ENCODE results near the gene CSAD. TPM values are rescaled to one million over a fixed set of nuclear protein-coding genes. Genes with fewer than 3 reads are reported as not detected.

CSAD gene
- polyA plus RNA-seq, 1 experiment: 30.7 TPM

- ChIA-PET CTCF (interaction anchor here (0.6 to 7.4 kb wide), 34 partner anchors 8 to 186 kb away, joined by 3 to 69 read pairs (median 6); partner anchors contain the start of genes AAAS, CSAD, ESPL1 and PFDN5), POLR2A (no interaction called here)
- no peak overlapping the region for H3K4me3 ChIP-seq (ENCODE audit: low read depth, low read length)
- H3K36me3 ChIP-seq (ENCODE audit: control insufficient read depth, insufficient read depth, low read length): no peaks in the 10 kb centered on the region
- TF ChIP-seq, protein P1, sequence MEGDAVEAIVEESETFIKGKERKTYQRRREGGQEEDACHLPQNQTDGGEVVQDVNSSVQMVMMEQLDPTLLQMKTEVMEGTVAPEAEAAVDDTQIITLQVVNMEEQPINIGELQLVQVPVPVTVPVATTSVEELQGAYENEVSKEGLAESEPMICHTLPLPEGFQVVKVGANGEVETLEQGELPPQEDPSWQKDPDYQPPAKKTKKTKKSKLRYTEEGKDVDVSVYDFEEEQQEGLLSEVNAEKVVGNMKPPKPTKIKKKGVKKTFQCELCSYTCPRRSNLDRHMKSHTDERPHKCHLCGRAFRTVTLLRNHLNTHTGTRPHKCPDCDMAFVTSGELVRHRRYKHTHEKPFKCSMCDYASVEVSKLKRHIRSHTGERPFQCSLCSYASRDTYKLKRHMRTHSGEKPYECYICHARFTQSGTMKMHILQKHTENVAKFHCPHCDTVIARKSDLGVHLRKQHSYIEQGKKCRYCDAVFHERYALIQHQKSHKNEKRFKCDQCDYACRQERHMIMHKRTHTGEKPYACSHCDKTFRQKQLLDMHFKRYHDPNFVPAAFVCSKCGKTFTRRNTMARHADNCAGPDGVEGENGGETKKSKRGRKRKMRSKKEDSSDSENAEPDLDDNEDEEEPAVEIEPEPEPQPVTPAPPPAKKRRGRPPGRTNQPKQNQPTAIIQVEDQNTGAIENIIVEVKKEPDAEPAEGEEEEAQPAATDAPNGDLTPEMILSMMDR (IDR thresholded peaks at IDR 0.05; ENCODE audit: insufficient read depth, low read depth, low read length): peak; percentile 100
- H3K27me3 ChIP-seq (ENCODE audit: control insufficient read depth, insufficient read depth, low read length): no peaks in the 10 kb centered on the region
- DNase-seq (ENCODE audit: low read depth): no peak
Observed at GRCh38 chr12:53159195-53159839, 21.4 kb downstream of the CSAD start.

DNA sequence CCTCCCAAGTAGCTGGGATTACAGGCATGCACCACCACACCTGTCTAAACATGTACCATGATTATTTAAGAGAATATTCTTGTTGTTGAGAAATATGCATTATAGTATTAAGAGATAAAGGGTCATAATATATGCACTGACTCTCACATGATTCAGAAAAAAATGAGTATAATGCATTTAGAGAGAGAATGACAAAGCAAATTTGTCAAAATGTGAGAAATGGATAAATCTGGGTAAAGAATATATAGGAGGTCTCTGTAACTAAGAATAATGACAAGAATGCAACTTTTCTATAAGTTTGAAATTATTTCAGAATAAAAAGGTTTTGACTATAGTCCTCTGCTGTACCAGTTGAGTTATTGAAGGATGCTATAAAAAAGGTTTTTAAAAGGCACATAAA lies 28.3 kb downstream of the CSAD start:
- Histone ChIP-seq H3K36me3 (ENCODE audit: control insufficient read depth, insufficient read depth, low read length) (no peaks in the 10 kb centered on the region), H3K27me3 (ENCODE audit: control insufficient read depth, insufficient read depth, low read length) (no peaks in the 10 kb centered on the region), H3K4me3 (ENCODE audit: low read depth, low read length) (no peak overlapping the region)
- POLR2A ChIA-PET: no interaction called here
- CTCF ChIA-PET: no interaction called here
- no peak for DNase-seq (ENCODE audit: low read depth)
- TF ChIP-seq, protein P1 (IDR thresholded peaks at IDR 0.05; ENCODE audit: insufficient read depth, low read depth, low read length): no peak

DNA sequence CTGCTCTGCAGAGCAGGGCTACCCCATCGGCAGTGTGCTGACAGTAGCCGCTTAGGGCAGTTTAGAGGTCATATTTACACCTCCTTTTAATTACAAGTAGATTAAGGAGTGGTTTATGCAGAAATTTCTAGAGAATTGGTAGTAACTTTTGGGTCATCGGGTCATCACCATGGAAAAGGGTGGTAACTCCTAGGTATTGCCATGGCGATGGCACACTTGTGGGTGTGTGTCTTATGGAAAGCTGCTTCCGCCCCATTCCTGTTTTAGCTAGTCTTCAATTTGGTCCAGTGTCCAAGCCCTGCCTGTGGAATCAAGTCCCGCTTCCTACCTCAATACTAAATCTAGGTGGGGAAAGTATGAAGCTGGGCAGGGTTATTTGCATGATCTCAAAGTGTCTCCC lies 29.7 kb downstream of the CSAD start:
- no peak for DNase-seq (ENCODE audit: low read depth)
- Histone ChIP-seq H3K27me3 (ENCODE audit: control insufficient read depth, insufficient read depth, low read length) (no peaks in the 10 kb centered on the region), H3K4me3 (ENCODE audit: low read depth, low read length) (no peak overlapping the region), H3K36me3 (ENCODE audit: control insufficient read depth, insufficient read depth, low read length) (no peaks in the 10 kb centered on the region)
- CTCF ChIA-PET: interaction anchor here (1.5 kb wide), 1 partner anchor 8 kb away, joined by 8 read pairs; no protein-coding TSS in a partner anchor
- TF ChIP-seq, protein P1 (IDR thresholded peaks at IDR 0.05; ENCODE audit: insufficient read depth, low read depth, low read length): no peak
- POLR2A ChIA-PET: no interaction called here

DNA sequence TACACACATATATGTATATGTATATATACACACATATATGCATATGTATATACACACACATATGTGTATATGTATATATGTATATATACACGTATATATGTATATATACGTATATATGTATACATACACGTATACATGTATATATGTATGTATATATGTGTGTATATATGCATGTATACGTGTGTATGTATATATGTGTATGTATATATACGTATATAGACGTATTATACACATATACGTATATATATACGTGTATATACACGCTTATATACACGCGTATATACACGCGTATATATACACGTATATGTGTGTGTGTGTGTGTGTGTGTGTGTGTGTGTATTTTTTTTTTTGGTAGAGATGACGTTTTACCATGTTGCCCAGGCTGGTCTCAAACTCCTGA lies 33.1 kb downstream of the CSAD start:
- no peaks in the 10 kb centered on the region for H3K36me3 ChIP-seq (ENCODE audit: control insufficient read depth, insufficient read depth, low read length)
- ChIA-PET CTCF (no interaction called here), POLR2A (no interaction called here)
- H3K4me3 ChIP-seq (ENCODE audit: low read depth, low read length): no peak overlapping the region
- no peaks in the 10 kb centered on the region for H3K27me3 ChIP-seq (ENCODE audit: control insufficient read depth, insufficient read depth, low read length)
- TF ChIP-seq, protein P1 (IDR thresholded peaks at IDR 0.05; ENCODE audit: insufficient read depth, low read depth, low read length): no peak
- DNase-seq (ENCODE audit: low read depth): no peak

DNA sequence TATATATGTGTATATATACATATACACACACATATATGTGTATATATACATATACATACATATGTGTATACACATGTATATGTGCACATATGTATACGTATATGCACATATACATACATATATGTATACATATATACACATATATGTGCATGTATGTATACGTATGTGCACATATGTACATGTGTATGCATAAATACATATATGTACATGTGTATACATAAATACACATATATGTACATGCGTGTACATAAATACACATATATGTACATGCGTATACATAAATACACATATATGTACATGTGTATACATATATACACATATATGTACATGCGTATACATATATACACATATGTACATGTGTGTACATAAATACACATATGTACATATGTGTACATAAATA lies 33.5 kb downstream of the CSAD start:
- ChIA-PET POLR2A (no interaction called here), CTCF (interaction anchor here (0.6 to 0.7 kb wide), 2 partner anchors 51 to 204 kb away, joined by 3 to 4 read pairs; no protein-coding TSS in a partner anchor)
- no peak for DNase-seq (ENCODE audit: low read depth)
- H3K27me3 ChIP-seq (ENCODE audit: control insufficient read depth, insufficient read depth, low read length): no peaks in the 10 kb centered on the region
- TF ChIP-seq, protein P1 (IDR thresholded peaks at IDR 0.05; ENCODE audit: insufficient read depth, low read depth, low read length): no peak
- H3K4me3 ChIP-seq (ENCODE audit: low read depth, low read length): no peak overlapping the region
- H3K36me3 ChIP-seq (ENCODE audit: control insufficient read depth, insufficient read depth, low read length): no peaks in the 10 kb centered on the region
